ENCODE results near the gene MYO18A.

The MYO18A gene

DNA sequence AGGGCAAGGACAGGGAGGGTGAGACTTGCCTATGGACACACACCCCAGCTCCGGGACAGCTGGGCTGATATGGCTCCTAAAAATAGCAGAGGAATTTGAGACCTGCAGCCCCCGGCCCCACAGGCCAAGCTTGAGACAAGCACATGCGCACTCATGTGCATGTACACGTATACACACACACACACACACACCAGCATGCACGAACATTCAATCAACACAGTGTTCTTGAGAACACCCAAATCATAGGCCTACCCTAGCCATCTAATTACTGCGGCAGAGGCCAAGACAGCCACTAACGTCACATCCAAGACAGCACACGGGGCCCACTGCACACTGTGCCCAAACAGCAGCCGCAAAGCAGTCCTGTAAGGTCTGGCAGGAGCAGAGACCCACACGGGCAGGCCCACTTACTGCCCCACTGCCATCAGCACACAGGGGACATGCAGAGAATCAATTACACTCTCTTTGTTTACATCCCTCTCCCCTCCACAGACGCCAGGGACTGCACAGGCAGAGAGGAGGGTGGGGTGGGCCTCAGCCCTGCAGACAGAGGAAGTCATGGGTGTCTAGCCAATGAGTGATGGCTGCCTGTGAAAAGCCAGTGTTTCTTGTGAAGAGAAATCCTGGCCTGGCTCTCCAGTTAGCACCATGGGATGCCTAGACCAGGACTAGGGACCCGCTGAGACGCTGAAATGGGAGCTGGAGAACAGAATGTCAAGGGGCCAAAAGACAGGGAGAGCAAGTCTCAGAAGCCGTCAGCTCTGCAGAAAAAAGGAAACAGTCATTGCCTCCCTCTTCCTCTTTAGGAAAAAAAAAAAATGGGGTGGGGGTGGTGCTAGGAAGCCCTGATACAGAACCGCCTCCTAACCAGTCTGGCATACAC, 39.3 kb downstream of the MYO18A start:
- peaks cover 36% of the 10 kb centered on the region for H3K4me1 ChIP-seq (ENCODE audit: control insufficient read depth, insufficient read depth, low read length)
- H3K4me3 ChIP-seq (ENCODE audit: insufficient read depth, low read depth, low read length): no peak overlapping the region
- no peaks in the 10 kb centered on the region for H3K27me3 ChIP-seq (ENCODE audit: control insufficient read depth, insufficient read depth, low read length, poor library complexity, severe bottlenecking)
- peak overlapping the region; percentile 70 for H3K27ac ChIP-seq (ENCODE audit: insufficient read depth, low read depth, low read length, poor library complexity, severe bottlenecking)
- no peaks in the 10 kb centered on the region for H3K36me3 ChIP-seq (ENCODE audit: control insufficient read depth, insufficient read depth, low read length)
- WGBS, 2 experiments: 66% methylated on average over 15 of the region's 15 CpGs
- no peaks in the 10 kb centered on the region for H3K9me3 ChIP-seq (ENCODE audit: control insufficient read depth, low read length)

DNA sequence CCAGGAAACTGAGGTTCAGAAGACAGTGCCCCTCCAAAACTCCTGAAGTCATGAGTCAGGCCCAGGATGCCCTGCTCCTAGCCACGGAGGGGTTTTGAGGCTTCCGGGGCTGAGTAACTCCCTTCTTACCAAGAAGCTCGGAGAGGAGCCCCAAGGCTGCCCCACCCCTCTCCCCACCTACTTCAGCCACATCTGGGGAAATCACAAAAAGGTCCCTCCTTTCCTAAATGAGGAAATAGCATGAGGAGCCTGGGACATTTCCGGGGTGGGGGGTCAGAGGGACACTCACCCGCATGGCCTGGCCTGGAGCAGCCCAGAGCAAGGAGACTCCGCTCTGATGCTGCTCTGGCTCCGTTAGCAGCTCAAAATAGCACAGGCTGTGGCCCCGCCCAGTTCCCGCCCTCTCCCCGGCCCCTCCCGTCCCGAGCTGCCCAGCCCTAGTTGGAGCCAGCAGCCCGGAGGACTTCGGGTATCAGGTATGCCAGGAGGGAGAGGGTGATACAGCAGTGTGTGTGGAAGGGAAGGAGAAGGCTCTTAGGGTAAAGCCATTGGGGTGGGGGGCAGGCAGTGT, 40.1 kb downstream of the MYO18A start:
- Histone ChIP-seq H3K4me3 (ENCODE audit: insufficient read depth, low read depth, low read length) (no peak overlapping the region), H3K4me1 (ENCODE audit: control insufficient read depth, insufficient read depth, low read length) (peaks cover 36% of the 10 kb centered on the region)
- 15 to 19% methylated on average over 14 of the region's 14 CpGs for WGBS, 2 experiments

DNA sequence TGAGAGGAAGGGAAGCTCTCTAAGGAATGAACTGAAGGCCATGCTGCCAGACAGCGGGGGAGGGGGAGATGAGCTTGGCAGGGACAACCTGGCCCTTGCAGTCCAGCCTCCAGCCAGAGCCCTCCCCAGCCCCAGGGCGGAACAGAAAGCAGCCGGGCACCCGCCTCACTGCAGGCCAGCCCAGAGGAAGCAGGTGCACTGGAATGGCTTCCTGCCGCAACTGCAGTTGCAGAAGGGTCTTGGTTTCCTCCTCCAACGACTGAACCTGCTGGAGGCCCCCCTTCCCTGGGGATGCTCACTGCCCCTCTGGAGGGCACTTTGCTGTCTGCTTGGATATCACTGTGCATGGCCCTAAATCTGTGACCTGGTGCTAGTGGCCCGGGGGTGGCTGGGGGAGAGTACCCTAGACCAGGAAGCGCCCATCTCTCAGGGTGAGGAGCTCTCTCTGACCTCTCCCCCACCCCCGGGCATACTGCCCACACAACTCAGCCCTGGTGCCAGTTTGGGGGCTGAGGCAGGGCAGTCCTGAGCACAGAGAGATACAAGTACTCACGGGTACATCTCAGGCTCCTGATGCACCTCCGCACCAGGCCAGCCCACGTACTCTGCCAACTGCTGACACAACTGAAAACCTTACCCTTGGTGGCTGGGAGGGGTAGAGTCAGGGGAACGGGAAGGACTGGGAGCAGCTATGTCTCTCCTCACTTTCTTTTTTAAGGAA, 41.1 kb downstream of the MYO18A start:
- H3K4me1 ChIP-seq (ENCODE audit: control insufficient read depth, insufficient read depth, low read length): peaks cover 36% of the 10 kb centered on the region
- H3K27ac ChIP-seq (ENCODE audit: insufficient read depth, low read depth, low read length, poor library complexity, severe bottlenecking): no peak overlapping the region
- WGBS, 2 experiments: 87% methylated on average over 13 of the region's 13 CpGs
- no peaks in the 10 kb centered on the region for H3K9me3 ChIP-seq (ENCODE audit: control insufficient read depth, low read length)
- no peak overlapping the region for H3K4me3 ChIP-seq (ENCODE audit: insufficient read depth, low read depth, low read length)
- H3K27me3 ChIP-seq (ENCODE audit: control insufficient read depth, insufficient read depth, low read length, poor library complexity, severe bottlenecking): no peaks in the 10 kb centered on the region
- H3K36me3 ChIP-seq (ENCODE audit: control insufficient read depth, insufficient read depth, low read length): no peaks in the 10 kb centered on the region

More for the DNA sequence above, 40.1 kb downstream of the MYO18A start:
- H3K36me3 ChIP-seq (ENCODE audit: control insufficient read depth, insufficient read depth, low read length): no peaks in the 10 kb centered on the region
- no peaks in the 10 kb centered on the region for H3K27me3 ChIP-seq (ENCODE audit: control insufficient read depth, insufficient read depth, low read length, poor library complexity, severe bottlenecking)
- no peaks in the 10 kb centered on the region for H3K9me3 ChIP-seq (ENCODE audit: control insufficient read depth, low read length)
- peak overlapping the region; percentile 70 for H3K27ac ChIP-seq (ENCODE audit: insufficient read depth, low read depth, low read length, poor library complexity, severe bottlenecking)

DNA sequence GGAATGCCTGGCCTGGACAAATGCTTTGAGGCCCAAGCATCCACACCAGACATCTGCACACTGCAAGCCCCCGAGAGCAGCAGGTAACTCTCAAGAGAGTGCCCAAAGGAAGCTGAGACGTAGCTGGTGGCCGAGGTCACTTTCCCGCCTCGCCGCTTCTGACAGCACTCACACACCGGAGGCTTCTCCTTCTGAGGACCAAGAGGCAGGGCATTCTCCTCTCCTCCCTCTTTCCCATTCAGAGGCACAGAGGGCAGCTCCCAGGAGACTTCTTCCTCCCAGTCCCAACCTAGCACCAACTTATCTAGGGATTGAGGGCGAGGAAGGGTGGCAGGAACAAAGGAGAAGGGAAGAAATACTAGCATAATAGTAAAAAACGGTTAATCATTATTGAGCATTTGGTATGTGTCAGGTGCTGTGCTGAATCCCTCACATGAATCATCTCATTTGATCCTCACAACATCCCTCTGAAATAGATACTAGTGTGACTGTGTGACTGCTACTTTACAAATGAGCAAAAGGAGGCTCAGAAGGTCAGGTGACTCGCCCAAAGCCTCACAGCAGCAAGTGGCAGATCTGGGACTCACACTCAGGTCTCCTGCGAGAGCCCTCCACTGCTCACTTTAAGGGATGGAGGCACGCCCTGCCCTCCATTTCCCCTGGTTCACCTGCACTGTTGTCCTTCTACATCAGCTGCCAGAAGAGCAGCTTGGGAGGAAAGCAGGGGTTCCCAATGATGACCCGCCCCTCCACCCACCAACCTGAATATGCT, 41.8 kb downstream of the MYO18A start:
- H3K9me3 ChIP-seq (ENCODE audit: control insufficient read depth, low read length): no peaks in the 10 kb centered on the region
- no peak overlapping the region for H3K4me3 ChIP-seq (ENCODE audit: insufficient read depth, low read depth, low read length)
- 80 to 83% methylated on average over 11 to 13 of the region's 13 CpGs for WGBS, 2 experiments
- no peaks in the 10 kb centered on the region for H3K27me3 ChIP-seq (ENCODE audit: control insufficient read depth, insufficient read depth, low read length, poor library complexity, severe bottlenecking)
- peaks cover 40% of the 10 kb centered on the region for H3K4me1 ChIP-seq (ENCODE audit: control insufficient read depth, insufficient read depth, low read length)
- no peaks in the 10 kb centered on the region for H3K36me3 ChIP-seq (ENCODE audit: control insufficient read depth, insufficient read depth, low read length)
- no peak overlapping the region for H3K27ac ChIP-seq (ENCODE audit: insufficient read depth, low read depth, low read length, poor library complexity, severe bottlenecking)

GRCh38 chr17:29136998-29137730, 43.0 kb downstream of the MYO18A start:
- H3K4me3 ChIP-seq (ENCODE audit: insufficient read depth, low read depth, low read length): no peak overlapping the region
- 92 to 97% methylated on average over 7 to 8 of the region's 8 CpGs for WGBS, 2 experiments
- no peaks in the 10 kb centered on the region for H3K36me3 ChIP-seq (ENCODE audit: control insufficient read depth, insufficient read depth, low read length)
- H3K4me1 ChIP-seq (ENCODE audit: control insufficient read depth, insufficient read depth, low read length): peaks cover 48% of the 10 kb centered on the region
- H3K9me3 ChIP-seq (ENCODE audit: control insufficient read depth, low read length): no peaks in the 10 kb centered on the region
- no peak overlapping the region for H3K27ac ChIP-seq (ENCODE audit: insufficient read depth, low read depth, low read length, poor library complexity, severe bottlenecking)
- no peaks in the 10 kb centered on the region for H3K27me3 ChIP-seq (ENCODE audit: control insufficient read depth, insufficient read depth, low read length, poor library complexity, severe bottlenecking)

DNA sequence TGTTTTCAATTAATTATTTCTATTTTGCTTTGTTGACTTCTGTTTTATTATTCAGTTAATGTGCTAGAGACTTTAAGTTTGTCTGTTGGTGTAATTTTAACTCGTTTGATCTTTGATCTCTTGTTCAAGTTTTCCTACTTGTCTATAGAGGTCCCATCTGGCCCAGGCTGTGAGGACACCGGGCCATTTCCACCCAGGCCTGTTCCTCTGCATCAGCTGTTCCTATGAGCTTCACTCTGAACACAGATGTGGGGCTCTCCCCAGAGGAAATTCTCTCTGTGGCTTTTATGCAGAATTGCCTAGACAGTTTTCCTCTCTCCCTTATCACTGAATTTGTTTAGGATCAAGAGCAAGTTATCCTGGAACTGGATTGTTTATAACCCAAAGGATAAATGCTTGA, 44.7 kb downstream of the MYO18A start:
- Histone ChIP-seq H3K4me3 (ENCODE audit: insufficient read depth, low read depth, low read length) (no peak overlapping the region), H3K9me3 (ENCODE audit: control insufficient read depth, low read length) (no peaks in the 10 kb centered on the region), H3K4me1 (ENCODE audit: control insufficient read depth, insufficient read depth, low read length) (peaks cover 38% of the 10 kb centered on the region), H3K36me3 (ENCODE audit: control insufficient read depth, insufficient read depth, low read length) (no peaks in the 10 kb centered on the region), H3K27ac (ENCODE audit: insufficient read depth, low read depth, low read length, poor library complexity, severe bottlenecking) (no peak overlapping the region), H3K27me3 (ENCODE audit: control insufficient read depth, insufficient read depth, low read length, poor library complexity, severe bottlenecking) (no peaks in the 10 kb centered on the region)
- 86 to 91% methylated on average over 2 of the region's 2 CpGs for WGBS, 2 experiments

- no peak overlapping the region for H3K4me3 ChIP-seq (ENCODE audit: insufficient read depth, low read depth, low read length)
- no peaks in the 10 kb centered on the region for H3K36me3 ChIP-seq (ENCODE audit: control insufficient read depth, insufficient read depth, low read length)
- H3K4me1 ChIP-seq (ENCODE audit: control insufficient read depth, insufficient read depth, low read length): peaks cover 16% of the 10 kb centered on the region
- no peaks in the 10 kb centered on the region for H3K27me3 ChIP-seq (ENCODE audit: control insufficient read depth, insufficient read depth, low read length, poor library complexity, severe bottlenecking)
- no peaks in the 10 kb centered on the region for H3K9me3 ChIP-seq (ENCODE audit: control insufficient read depth, low read length)
- H3K27ac ChIP-seq (ENCODE audit: insufficient read depth, low read depth, low read length, poor library complexity, severe bottlenecking): no peak overlapping the region
- 36 to 46% methylated on average over 4 of the region's 4 CpGs for WGBS, 2 experiments
Measured at GRCh38 chr17:29133121-29133713, 47.0 kb downstream of the MYO18A start.

DNA sequence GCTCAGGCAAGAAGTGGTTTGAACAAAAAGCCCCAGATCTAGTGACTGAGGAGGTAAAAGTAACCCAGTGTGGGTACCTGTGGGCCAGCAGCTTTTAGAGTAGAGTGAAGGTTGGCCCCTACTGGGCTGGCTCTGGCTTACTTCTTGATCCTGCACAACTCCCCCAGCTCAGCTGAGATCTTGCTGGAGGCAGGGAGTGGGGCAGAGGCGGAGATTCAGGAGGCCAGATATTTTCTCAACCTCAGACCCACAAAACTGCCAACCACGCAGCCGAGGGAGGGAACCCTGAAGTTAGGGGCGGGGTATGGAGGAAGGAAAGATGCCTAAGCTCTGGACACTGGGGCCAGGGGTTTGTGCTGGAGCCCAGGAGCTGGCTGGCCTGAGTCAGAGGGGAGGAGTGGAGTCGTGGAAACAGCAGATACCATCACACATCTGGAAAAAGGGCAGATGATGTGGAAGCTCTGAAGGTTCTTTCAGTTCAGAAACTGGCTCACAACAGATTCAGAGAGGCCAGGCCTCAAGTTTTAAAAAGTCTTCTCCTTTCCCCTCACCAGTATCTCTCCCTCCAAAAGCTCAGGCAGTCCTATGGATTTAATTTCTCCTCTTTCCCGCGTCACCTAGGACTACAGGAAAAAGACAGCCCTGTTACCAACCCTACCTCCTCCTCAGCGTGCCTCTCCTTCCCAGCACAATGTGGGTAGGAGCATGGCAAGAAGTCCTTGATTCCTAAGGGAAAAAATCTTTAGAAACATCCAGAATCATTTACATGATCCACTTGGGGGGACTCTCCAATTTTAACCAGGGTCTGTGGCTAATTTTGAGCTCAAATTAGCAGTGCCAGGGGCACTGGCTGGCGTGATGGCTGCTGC, 48.1 kb downstream of the MYO18A start:
- 79 to 81% methylated on average over 9 of the region's 9 CpGs for WGBS, 2 experiments
- H3K9me3 ChIP-seq (ENCODE audit: control insufficient read depth, low read length): no peaks in the 10 kb centered on the region
- peaks cover 16% of the 10 kb centered on the region for H3K4me1 ChIP-seq (ENCODE audit: control insufficient read depth, insufficient read depth, low read length)
- H3K4me3 ChIP-seq (ENCODE audit: insufficient read depth, low read depth, low read length): no peak overlapping the region
- H3K27ac ChIP-seq (ENCODE audit: insufficient read depth, low read depth, low read length, poor library complexity, severe bottlenecking): no peak overlapping the region
- no peaks in the 10 kb centered on the region for H3K36me3 ChIP-seq (ENCODE audit: control insufficient read depth, insufficient read depth, low read length)
- H3K27me3 ChIP-seq (ENCODE audit: control insufficient read depth, insufficient read depth, low read length, poor library complexity, severe bottlenecking): no peaks in the 10 kb centered on the region

Measured in ectodermal cell (in vitro differentiated cells).